NT2/D1 (cell line): ENCODE measurements around the gene PHACTR4.
"Not testable (repeated sequence)": the region's sequence is repeated elsewhere in the genome, so short reads cannot be mapped to it uniquely, and the experiment has no call there.

Source experiments
- DNase-seq: peaks from one replicate; pipeline ENCODE4 v3.0.0-alpha.2; 2011; ENCODE audit warnings: low read depth, low spot score
- H3K27me3 ChIP-seq: 2 replicates; pipeline ENCODE4 v1.6.0; 2011; ENCODE audit warnings: mild to moderate bottlenecking; ENCODE audit not compliant: insufficient read length, insufficient read depth
- H3K36me3 ChIP-seq: 2 replicates; pipeline ENCODE4 v1.6.1; 2011; ENCODE audit warnings: mild to moderate bottlenecking, low read length, mixed read lengths; ENCODE audit not compliant: insufficient read depth, insufficient read length
- H3K4me1 ChIP-seq: 2 replicates; pipeline ENCODE4 v1.5.1; 2011; ENCODE audit not compliant: insufficient read depth, insufficient read length
- H3K4me3 ChIP-seq: 2 replicates; pipeline ENCODE4 v1.5.1; 2011; ENCODE audit warnings: low read depth; ENCODE audit not compliant: insufficient read length
- H3K9ac ChIP-seq: 2 replicates; pipeline ENCODE4 v1.6.0; 2011; ENCODE audit warnings: low read depth; ENCODE audit not compliant: insufficient read length
- H3K9me3 ChIP-seq: 2 replicates; pipeline ENCODE4 v1.5.1; 2011; ENCODE audit warnings: mild to moderate bottlenecking, low read length; ENCODE audit not compliant: insufficient read depth
- SUZ12 ChIP-seq: IDR thresholded peaks from 2 replicates; pipeline ENCODE4 v1.6.1; 2011; ENCODE audit not compliant: insufficient read length, insufficient read depth; ENCODE audit errors: extremely low read depth
- YY1 ChIP-seq: IDR thresholded peaks from 2 replicates; pipeline ENCODE4 v1.6.1; 2011; ENCODE audit not compliant: insufficient read length, insufficient read depth
- ZNF274 ChIP-seq: IDR thresholded peaks from 2 replicates; pipeline ENCODE4 v1.6.1; 2011; ENCODE audit warnings: mild to moderate bottlenecking, low read depth, low read length

Gene PHACTR4

DNA sequence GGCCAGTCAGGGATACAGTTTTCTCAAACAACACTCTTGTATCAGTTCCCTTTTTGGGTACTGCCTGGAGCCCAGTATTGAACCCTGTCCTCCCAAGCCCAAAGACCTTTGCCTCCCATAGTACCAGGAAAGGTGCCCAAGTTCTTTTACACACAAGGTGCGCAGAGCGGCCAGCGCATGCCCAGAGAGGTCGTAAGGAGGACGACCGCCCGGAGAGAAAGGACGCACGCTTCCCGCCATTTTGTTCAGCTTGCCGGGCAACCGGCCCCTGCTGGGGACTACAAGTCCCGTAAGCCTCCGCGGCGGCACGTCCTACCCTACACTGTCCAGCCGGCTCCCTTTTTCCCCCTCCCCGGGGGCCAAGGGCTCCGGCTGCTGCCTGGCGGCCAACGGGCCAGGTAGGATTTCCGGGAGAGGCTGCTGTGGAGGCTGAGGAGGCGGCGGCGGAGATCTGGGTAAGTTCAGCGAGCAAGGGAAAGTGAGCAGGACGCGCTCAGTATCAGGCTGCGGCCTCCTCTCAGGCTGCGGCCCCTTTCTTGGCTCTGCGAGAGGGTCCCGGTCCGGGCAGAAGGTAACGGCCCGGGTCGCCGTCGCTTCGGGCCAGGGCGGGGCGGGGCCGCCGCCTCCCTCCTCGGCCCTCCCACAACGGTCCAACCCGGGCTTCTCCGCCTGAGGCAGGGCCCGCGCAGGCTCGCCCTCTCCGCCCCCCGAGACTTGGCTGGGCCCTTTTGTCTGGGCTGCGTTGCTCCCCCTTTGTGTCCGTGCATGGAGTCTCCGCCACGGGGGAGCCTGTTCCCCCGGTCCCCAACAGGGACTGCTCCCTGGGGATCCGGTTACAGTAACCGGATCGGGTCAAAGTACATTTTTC, at the start of gene PHACTR4:
Gene PHACTR4 (plus strand): TSS at position 370 of the 868 bp plus-strand sequence. CDS start 37,708 bp downstream, outside the sequence.
- H3K9ac ChIP-seq = peak within 1 kb of the TSS; percentile 97
- peak within 1 kb of the TSS; percentile 91 for H3K4me3 ChIP-seq
- no peaks in the 10 kb centered on the region for H3K27me3 ChIP-seq
- TF ChIP-seq ZNF274 = no peak
- peak; percentile 85 for TF ChIP-seq YY1
- no peaks in the 10 kb centered on the region for H3K4me1 ChIP-seq
- no peaks in the 10 kb centered on the region for H3K9me3 ChIP-seq
- peaks cover 28% of the 10 kb centered on the region for H3K36me3 ChIP-seq
- peak; percentile 98 for DNase-seq

DNA sequence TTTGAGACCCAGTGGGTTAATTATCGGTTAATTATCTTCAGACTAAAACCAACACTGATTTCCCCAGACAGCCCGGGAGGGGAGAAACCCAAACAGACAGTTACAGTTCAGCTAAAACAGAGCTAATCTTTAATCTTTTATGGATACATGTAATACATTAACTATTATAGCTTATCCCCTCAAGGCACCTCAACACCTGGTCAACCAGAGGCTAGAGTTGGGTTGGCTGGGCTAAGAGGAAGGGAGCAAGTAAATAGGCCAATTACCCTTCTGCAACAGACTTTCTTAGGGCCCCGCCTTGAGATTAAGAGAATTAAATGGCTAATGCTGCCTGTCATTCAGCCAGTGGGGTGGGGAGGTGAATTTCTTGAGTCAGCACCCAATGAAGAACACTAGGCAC, 47.3 kb upstream of the PHACTR4 start:
- Histone ChIP-seq H3K9ac (no peak overlapping the region), H3K4me3 (no peak overlapping the region), H3K36me3 (no peaks in the 10 kb centered on the region), H3K27me3 (no peaks in the 10 kb centered on the region), H3K4me1 (no peaks in the 10 kb centered on the region), H3K9me3 (no peaks in the 10 kb centered on the region)
- no peak for TF ChIP-seq ZNF274
- TF ChIP-seq SUZ12 = no peak
- DNase-seq = no peak

DNA sequence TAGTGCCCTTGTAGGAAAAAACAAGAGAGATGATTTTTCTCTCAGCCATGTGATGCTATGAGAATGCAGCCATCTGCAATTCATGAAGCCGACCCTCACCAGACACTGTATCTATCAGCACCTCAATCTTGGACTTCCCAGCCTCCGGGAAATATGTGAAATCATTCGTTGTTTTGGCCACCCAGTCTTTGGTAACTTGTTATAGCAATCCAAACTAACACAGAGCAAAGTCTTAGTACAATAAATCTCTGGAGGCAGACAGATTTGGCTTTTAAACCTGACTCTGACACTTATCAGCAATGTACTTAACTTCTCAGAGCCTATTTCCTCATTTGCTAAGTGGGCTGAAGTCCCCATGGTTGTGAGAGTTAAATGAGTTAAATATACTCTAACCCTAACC, 45.8 kb upstream of the PHACTR4 start:
- TF ChIP-seq YY1 (no peak), SUZ12 (no peak), ZNF274 (no peak)
- no peaks in the 10 kb centered on the region for H3K4me1 ChIP-seq
- H3K9ac ChIP-seq = no peak overlapping the region
- no peak for DNase-seq
- H3K27me3 ChIP-seq = no peaks in the 10 kb centered on the region
- no peak overlapping the region for H3K4me3 ChIP-seq
- no peaks in the 10 kb centered on the region for H3K36me3 ChIP-seq
- H3K9me3 ChIP-seq = no peaks in the 10 kb centered on the region

DNA sequence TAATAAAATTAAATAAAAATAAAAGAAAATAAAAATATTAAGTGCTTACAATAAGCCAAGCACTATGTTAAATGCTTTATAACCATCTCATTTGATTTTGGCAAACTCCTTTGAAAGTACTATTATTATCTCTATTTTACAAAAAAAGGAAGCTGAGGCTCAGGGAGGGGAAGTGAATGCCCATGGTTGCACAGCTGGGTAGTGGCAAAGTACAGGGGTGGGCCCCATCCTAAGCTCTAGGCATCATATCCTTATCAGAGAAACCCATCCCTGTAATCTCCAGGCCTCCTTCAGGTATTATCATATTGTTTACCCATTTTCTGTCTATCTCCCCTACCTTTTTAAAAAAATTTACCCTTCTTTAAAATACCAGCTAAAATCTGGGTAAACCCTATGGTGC, 43.0 kb upstream of the PHACTR4 start:
- H3K4me3 ChIP-seq = no peak overlapping the region
- no peaks in the 10 kb centered on the region for H3K4me1 ChIP-seq
- no peaks in the 10 kb centered on the region for H3K27me3 ChIP-seq
- TF ChIP-seq ZNF274 (no peak), YY1 (no peak), SUZ12 (no peak)
- DNase-seq = no peak
- H3K9ac ChIP-seq = no peak overlapping the region
- H3K36me3 ChIP-seq = peaks cover 13% of the 10 kb centered on the region
- H3K9me3 ChIP-seq = no peaks in the 10 kb centered on the region

DNA sequence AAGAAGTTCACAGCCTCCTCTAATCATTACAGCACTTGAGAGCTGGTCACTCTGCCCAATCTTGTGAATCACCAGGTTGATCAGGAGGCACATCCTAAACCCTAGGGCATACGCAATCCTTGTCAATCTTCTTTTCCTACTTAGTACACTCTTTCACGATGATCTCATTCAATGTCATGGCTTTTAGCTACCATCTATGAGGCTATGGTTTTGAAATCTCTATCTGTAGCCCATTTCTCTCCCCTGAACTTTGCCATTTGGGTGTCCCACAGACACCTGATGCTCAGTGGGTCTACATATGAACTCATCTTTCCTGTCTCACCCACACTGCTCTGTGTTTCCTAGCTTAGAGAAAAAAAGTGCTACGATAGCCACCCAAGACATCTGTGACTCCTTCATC, 42.6 kb upstream of the PHACTR4 start:
- no peak overlapping the region for H3K4me3 ChIP-seq
- H3K36me3 ChIP-seq = peaks cover 17% of the 10 kb centered on the region
- DNase-seq = no peak
- no peak for TF ChIP-seq SUZ12
- no peak for TF ChIP-seq YY1
- TF ChIP-seq ZNF274 = no peak
- no peaks in the 10 kb centered on the region for H3K9me3 ChIP-seq
- no peak overlapping the region for H3K9ac ChIP-seq
- H3K27me3 ChIP-seq = no peaks in the 10 kb centered on the region
- H3K4me1 ChIP-seq = no peaks in the 10 kb centered on the region

DNA sequence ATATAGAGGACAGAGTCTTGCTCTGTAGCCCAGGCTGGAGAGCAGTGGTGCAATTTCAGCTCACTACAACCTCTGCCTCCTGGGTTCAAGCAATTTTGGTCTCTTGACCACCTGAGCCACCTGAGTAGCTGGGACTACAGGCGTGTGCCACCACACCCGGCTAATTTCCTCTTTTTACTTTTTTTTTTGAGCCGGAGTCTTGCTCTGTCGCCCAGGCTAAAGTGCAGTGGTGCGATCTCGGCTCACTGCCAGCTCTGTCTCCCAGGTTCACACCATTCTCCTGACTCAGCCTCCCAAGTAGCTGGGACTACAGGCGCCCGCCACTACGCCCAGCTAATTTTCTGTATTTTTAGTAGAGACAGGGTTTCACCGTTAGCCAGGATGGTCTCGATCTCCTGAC, 42.1 kb upstream of the PHACTR4 start:
- H3K36me3 ChIP-seq = peaks cover 22% of the 10 kb centered on the region
- not testable (repeated sequence) for H3K9me3 ChIP-seq, H3K27me3 ChIP-seq, H3K9ac ChIP-seq, DNase-seq, H3K4me1 ChIP-seq, H3K4me3 ChIP-seq

DNA sequence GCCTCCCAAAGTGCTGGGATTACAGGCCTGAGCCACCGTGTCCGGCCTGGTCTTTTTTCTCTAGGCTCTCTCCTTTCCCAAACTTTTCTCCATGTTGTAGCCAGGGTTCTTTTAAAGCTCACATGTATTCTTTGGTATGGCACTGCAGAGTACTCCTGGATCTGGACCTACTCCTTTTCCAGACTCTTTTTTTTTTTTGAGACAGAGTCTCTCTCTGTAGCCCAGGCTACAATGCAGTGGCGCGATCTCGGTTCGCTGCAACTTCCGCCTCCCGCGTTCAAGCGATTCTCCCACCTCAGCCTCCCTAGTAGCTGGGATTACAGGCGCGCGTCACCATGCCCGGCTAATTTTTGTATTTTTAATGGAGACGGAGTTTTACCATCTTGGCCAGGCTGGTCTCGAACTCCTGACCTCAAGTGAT, 41.3 kb upstream of the PHACTR4 start:
- TF ChIP-seq YY1 (no peak), ZNF274 (no peak), SUZ12 (no peak)
- H3K4me1 ChIP-seq = no peaks in the 10 kb centered on the region
- no peaks in the 10 kb centered on the region for H3K9me3 ChIP-seq
- no peaks in the 10 kb centered on the region for H3K27me3 ChIP-seq
- H3K4me3 ChIP-seq = peak overlapping the region; percentile 60
- H3K9ac ChIP-seq = peak overlapping the region; percentile 90
- DNase-seq = no peak
- H3K36me3 ChIP-seq = peaks cover 29% of the 10 kb centered on the region
